Ovary (tissue), 9 donors: ENCODE measurements around the gene KCNQ4. TPM values are rescaled to one million over a fixed set of nuclear protein-coding genes. Genes with fewer than 3 reads are reported as not detected.
A peak's percentile ranks its signal among the peaks of the same experiment; 100 is the strongest.

ENCODE experiments used
- DNase-seq, 5 donors: peaks; one replicate each; pipeline ENCODE4 v3.0.0-alpha.2; 2019 to 2020
- H3K27ac ChIP-seq, 2 donors: fragments of 200-600 bp; one replicate each; pipeline versions ENCODE4 v1.5.1 to v1.8.0; 2019 to 2022
- H3K27me3 ChIP-seq: fragments of 200-600 bp; one replicate; pipeline ENCODE4 v1.8.0; 2022
- H3K36me3 ChIP-seq: fragments of 200-600 bp; sonication (generic); one replicate; pipeline ENCODE4 v1.5.1; 2019
- H3K4me1 ChIP-seq: one replicate; pipeline ENCODE4 v1.8.1; 2013; ENCODE audit warnings: mild to moderate bottlenecking, moderate library complexity; ENCODE audit not compliant: insufficient read depth
- H3K4me3 ChIP-seq: fragments of 200-600 bp; sonication (generic); one replicate; pipeline ENCODE4 v1.5.1; 2017
- H3K9me3 ChIP-seq, 2 donors: fragments of 200-600 bp in 1 of 2; sonication (generic) in 1 of 2; one replicate each; pipeline versions ENCODE4 v1.5.1 to v1.8.1; 2013 to 2019; ENCODE audit warnings: mild to moderate bottlenecking in 1 of 2, moderate library complexity in 1 of 2
- EP300 ChIP-seq: sonication (generic); formaldehyde crosslinking; IDR thresholded peaks from one replicate; pipeline ENCODE4 v1.6.1; 2017; ENCODE audit warnings: antibody characterized with exemption
- POLR2A ChIP-seq: fragments of 450-650 bp; IDR thresholded peaks from one replicate; pipeline ENCODE4 v1.6.1; 2017; ENCODE audit warnings: antibody characterized with exemption, mild to moderate bottlenecking, moderate library complexity
- WGBS, 3 donors: extraction: QIAGEN DNeasy Blood & Tissue Kit in 1 of 3; methylation state at CpG; one replicate each; pipeline versions ENCODE4 v1.1.5 to v1.1.7; 2013 to 2017; 5-methylcytosine and 5-hydroxymethylcytosine counted together
- intact Hi-C, 4 donors: fragments of 100-400 bp; cut with DNase I; formaldehyde crosslinking; loops; one replicate each; pipeline versions ENCODE4 v1.11.0 to v1.15.1; 2022 to 2023
- polyA plus RNA-seq, 2 donors: library from polyadenylated mRNA; stranded (reverse); fragments of 200-250 nt in 1 of 2; fragments of 350-450 nt in 1 of 2; fragmentation: Illumina TruSeq in 1 of 2; extraction: RNeasy Lipid Tissue Mini Kit (QIAGEN cat#74804) in 1 of 2; gene quantifications; one replicate each; pipeline ENCODE4 v1.2.3, GENCODE V29; 2013 to 2014
- total RNA-seq, 7 donors: library from RNA; depleted of rRNA in 2 of 7; stranded (reverse); fragments of >200 nt in 2 of 7; fragmentation: NEBNext Ultra II Directional in 3 of 7; extraction: Animal tissue kit (Norgen Biotek cat#: 25700) in 3 of 7; gene quantifications; one replicate each; pipeline versions ENCODE4 v1.1.0 to v1.2.4, GENCODE V29; 2016 to 2023
- TF ChIP-seq, protein P1 (sequence below), 3 donors: fragments of 450-650 bp in 2 of 3; fragments of 200-600 bp in 1 of 3; IDR thresholded peaks; one replicate each; pipeline versions ENCODE4 v1.5.1 to v1.8.0; 2016 to 2022; ENCODE audit warnings: antibody characterized with exemption in 3 of 3, mild to moderate bottlenecking in 1 of 3
- donor health status: DM: no; HTN: no; CAD: no; lungs with moderate emphysema.
- donor health status: DM: no; HTN: no; CAD: no.
- donor health status: Bipolar disorder and iron deficiency.
- donor health status: DM: yes; HTN: yes; CAD: no.
- donor health status: DM: no; HTN: no; CAD: no.
- donor health status: DM: yes; HTN: yes; CAD: no.

KCNQ4 gene
- total and polyA plus RNA-seq, 9 donors: 0.36 to 3.1 (median 0.84) TPM

DNA sequence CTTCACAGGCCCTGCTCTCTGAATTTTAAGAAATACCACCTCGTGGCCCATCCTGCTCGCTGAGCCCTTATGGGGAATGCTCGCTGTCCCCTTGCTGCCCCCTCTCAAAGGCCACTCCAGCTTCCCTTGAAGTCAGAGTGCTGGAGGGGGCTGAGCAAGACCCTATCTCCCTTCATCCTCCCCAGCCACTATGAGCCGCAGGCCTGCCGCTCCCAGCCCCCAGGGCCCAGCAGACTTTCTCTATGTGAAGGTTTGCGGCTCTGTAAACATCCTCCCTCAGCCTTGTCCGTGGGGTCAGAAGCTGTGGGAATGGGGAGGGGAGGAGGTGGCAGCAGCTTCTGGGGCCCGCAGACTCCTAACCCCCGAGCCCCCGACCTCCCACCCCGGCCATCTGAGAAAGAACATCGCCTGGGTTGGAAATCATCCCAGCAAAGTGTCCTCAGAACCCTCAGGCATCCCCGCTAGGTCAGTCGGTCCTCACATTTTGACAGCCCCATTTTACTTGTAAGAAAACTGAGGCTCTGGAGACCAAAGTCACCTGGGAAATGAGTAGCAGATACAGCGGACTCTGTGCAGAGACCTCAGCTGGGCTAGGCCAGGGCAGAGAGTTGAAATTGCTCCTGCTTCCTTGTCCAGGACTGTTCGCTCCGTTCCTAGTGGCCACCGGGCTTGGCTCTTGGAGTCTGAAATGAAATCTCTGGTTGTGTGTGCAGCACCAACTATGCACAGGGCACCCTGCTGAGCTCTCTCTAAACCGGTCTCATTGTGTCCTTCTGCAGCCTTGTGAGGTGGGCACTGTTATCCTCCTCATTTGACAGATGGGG, 4.4 kb downstream of the KCNQ4 start:
- TF ChIP-seq POLR2A (no peak), EP300 (no peak)
- TF ChIP-seq, protein P1, sequence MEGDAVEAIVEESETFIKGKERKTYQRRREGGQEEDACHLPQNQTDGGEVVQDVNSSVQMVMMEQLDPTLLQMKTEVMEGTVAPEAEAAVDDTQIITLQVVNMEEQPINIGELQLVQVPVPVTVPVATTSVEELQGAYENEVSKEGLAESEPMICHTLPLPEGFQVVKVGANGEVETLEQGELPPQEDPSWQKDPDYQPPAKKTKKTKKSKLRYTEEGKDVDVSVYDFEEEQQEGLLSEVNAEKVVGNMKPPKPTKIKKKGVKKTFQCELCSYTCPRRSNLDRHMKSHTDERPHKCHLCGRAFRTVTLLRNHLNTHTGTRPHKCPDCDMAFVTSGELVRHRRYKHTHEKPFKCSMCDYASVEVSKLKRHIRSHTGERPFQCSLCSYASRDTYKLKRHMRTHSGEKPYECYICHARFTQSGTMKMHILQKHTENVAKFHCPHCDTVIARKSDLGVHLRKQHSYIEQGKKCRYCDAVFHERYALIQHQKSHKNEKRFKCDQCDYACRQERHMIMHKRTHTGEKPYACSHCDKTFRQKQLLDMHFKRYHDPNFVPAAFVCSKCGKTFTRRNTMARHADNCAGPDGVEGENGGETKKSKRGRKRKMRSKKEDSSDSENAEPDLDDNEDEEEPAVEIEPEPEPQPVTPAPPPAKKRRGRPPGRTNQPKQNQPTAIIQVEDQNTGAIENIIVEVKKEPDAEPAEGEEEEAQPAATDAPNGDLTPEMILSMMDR (IDR thresholded peaks at IDR 0.05): no peak
- no peaks in the 10 kb centered on the region for H3K36me3 ChIP-seq
- peak in 1 of 5 donors; percentile 11 for DNase-seq
- peaks cover 4% of the 10 kb centered on the region for H3K4me1 ChIP-seq
- H3K27ac ChIP-seq: peak overlapping the region in 1 of 2 donors; percentile 21
- H3K27me3 ChIP-seq: no peaks in the 10 kb centered on the region
- WGBS, 3 donors: 54 to 76% (median 62%) methylated on average over 19 of the region's 19 CpGs
- no peak overlapping the region for H3K4me3 ChIP-seq
- intact Hi-C loops: loop anchor here in 1 of 4 donors (10.0 kb wide), 1 partner anchor 57 kb away; no protein-coding TSS in a partner anchor
- no peaks in the 10 kb centered on the region for H3K9me3 ChIP-seq

DNA sequence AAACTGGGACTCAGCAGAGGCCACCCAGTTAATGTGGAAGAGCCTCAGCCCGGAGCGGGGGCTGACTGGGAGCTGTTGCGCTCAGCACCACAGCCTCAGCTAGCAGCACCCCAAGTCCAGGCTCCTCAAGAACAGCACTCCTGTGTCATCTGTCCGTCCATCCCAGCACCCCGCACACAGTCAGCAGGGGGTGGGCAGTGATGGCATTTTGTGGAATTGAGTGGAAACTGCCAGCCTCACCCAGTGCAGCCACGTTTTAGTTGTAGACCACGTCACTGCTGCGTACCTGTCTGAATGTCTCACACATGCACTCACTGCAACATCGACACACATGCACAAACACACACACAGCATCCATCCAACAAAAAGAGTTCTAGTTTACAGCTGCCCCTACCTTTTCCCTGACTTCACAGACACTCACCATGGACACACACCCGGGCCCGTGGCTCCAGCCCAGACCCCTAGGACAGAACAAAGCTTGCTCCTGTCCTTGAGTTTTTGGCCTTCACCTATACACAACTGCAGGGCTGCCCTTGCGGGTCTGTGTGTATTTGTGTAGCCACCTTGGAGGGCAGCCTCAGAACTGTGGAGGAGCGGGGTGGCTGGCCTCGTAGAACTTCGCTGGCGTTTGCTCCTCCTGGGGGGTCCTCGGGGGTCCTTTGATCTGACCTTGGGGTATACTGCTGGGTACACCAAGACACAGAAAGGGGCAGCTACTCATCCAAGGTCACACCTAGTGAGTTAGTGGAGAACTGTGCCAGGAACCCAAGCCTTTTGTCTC, 5.2 kb downstream of the KCNQ4 start:
- Histone ChIP-seq H3K4me1 (no peaks in the 10 kb centered on the region), H3K36me3 (no peaks in the 10 kb centered on the region), H3K9me3 (no peaks in the 10 kb centered on the region), H3K27me3 (no peaks in the 10 kb centered on the region), H3K27ac (no peak overlapping the region), H3K4me3 (no peak overlapping the region)
- 70 to 78% (median 77%) methylated on average over 16 to 17 of the region's 17 CpGs for WGBS, 3 donors
- peak in 1 of 5 donors; percentile 16 for DNase-seq
- intact Hi-C loops: loop anchor here in 1 of 4 donors (10.0 kb wide), 1 partner anchor 56 kb away; no protein-coding TSS in a partner anchor
- TF ChIP-seq EP300 (no peak), POLR2A (no peak)
- TF ChIP-seq, protein P1 (IDR thresholded peaks at IDR 0.05): no peak

DNA sequence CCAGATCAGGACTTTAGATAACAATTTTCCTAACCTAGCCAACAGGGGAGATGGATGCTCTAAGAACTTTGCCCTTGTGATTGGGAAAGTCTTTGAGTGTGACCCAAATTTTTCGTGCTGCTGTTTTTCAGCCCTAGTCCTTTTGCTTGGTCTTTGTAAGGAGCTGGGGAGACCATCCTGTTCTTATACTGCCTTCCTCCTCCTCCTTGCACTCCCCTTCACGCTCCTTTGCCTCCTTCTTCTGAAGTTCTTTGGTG, 5.7 kb downstream of the KCNQ4 start:
- intact Hi-C loops: loop anchor here in 1 of 4 donors (10.0 kb wide), 1 partner anchor 56 kb away; no protein-coding TSS in a partner anchor
- WGBS, 3 donors: 65 to 80% (median 72%) methylated on average over 2 of the region's 2 CpGs
- TF ChIP-seq, protein P1 (IDR thresholded peaks at IDR 0.05): no peak
- TF ChIP-seq POLR2A (no peak), EP300 (no peak)
- Histone ChIP-seq H3K27me3 (no peaks in the 10 kb centered on the region), H3K4me3 (no peak overlapping the region), H3K27ac (no peak overlapping the region), H3K36me3 (no peaks in the 10 kb centered on the region), H3K4me1 (no peaks in the 10 kb centered on the region), H3K9me3 (no peaks in the 10 kb centered on the region)
- no peak for DNase-seq

DNA sequence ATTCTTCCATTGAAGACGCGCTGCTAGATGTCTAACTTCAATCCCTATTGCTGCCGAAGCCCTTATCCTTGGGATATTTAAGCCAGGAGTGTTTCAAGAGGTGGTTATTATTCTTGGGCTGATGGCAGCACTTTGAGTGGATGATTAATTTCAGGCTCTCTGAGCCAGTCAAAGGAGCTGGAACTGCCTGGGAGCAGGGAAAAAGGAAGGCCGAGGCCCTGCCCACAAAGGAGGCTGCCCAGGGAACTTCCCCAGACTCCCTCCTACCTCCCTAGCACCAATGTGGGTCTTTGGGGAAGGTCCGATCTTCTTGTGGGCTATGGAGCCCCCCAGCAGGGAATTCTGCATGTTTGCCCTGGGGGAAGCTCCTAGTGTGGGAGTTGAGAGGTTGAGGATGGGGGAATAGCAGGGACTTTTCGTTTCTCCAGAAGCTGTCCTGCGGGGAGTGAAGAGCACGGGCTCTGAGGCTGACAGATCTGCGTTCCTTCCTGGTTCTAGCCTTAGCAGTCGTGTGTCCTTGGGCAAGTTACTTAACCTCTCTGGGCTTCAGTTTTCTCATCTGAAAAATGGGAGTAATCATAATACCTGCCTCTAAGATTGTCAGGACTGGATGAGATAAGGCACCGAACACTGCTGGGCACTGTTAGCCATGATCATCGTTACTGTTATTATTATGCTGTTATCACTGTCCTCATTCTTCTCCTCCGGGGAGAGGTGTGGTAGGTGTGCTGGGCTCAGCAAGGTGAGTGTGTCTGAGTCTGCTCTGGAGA, 6.3 kb downstream of the KCNQ4 start:
- Histone ChIP-seq H3K4me1 (no peaks in the 10 kb centered on the region), H3K36me3 (no peaks in the 10 kb centered on the region), H3K27ac (no peak overlapping the region), H3K9me3 (no peaks in the 10 kb centered on the region), H3K27me3 (no peaks in the 10 kb centered on the region), H3K4me3 (no peak overlapping the region)
- intact Hi-C loops: loop anchor here in 1 of 4 donors (10.0 kb wide), 1 partner anchor 55 kb away; no protein-coding TSS in a partner anchor
- 85 to 91% (median 88%) methylated on average over 13 of the region's 13 CpGs for WGBS, 3 donors
- no peak for DNase-seq
- TF ChIP-seq, protein P1 (IDR thresholded peaks at IDR 0.05): no peak
- TF ChIP-seq POLR2A (no peak), EP300 (no peak)
